ENCODE data around the gene ADGRA1. TPM values are rescaled to one million over a fixed set of nuclear protein-coding genes. Genes with fewer than 3 reads are reported as not detected.
"Not testable (repeated sequence)": the region's sequence is repeated elsewhere in the genome, so short reads cannot be mapped to it uniquely, and the experiment has no call there.

The ADGRA1 gene
- total and polyA plus RNA-seq, 4 donors, result 3.4 to 31.1 (median 16.1) TPM

DNA sequence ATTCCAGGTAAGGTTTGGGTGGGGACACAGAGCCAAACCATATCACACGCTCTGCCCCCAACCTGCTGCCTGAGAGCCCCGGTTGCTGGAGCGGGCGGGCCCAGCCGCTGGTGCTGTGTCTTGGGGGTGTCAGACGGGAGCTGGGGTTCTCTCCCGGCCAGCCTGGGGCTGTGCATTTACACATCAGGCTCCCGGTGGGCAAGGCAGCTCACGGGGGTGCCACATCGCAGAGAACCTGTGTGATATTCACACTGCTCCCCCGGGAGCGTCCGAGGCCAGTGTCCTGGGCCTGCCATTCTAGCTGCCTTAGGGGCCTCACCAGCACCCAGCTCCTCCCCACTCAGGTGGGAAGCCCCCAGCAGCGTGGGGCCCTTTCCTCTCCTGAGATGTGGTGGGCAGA lies 35.6 kb upstream of the ADGRA1 start:
- Histone ChIP-seq H3K4me1 (ENCODE audit: control insufficient read depth, insufficient read depth, low read length) (peaks cover 9% of the 10 kb centered on the region), H3K27me3 (ENCODE audit: control insufficient read depth, insufficient read depth, low read length) (no peaks in the 10 kb centered on the region)
- WGBS (ENCODE audit: insufficient coverage), result 80% methylated on average over 13 of the region's 14 CpGs

DNA sequence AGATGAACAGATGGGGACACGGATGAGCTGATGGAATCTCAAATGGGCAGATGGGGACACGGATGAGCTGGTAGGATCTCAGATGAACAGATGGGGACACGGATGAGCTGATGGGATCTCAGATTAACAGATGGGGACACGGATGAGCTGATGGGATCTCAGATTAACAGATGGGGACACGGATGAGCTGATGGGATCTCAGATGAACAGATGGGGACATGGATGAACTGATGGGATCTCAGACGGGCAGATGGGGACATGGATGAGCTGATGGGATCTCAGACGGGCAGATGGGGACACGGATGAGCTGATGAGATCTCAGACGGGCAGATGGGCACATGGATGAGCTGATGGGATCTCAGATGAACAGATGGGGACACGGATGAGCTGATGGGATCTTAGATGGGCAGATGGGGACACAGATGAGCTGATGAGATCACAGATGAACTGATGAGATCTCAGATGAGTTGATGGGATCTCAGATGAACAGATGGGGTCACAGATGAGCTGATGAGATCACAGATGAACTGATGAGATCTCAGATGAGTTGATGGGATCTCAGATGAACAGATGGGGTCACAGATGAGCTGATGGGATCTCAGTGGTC lies 34.1 kb upstream of the ADGRA1 start:
- H3K4me3 ChIP-seq (ENCODE audit: low read depth, low read length); DNase-seq (ENCODE audit: low read depth in 4 of 6, low spot score in 6 of 6); H3K4me1 ChIP-seq (ENCODE audit: control insufficient read depth, insufficient read depth, low read length); H3K9me3 ChIP-seq (ENCODE audit: control insufficient read depth, insufficient read depth, low read length); H3K27ac ChIP-seq (ENCODE audit: low read depth, low read length); H3K36me3 ChIP-seq (ENCODE audit: control insufficient read depth, insufficient read depth, low read length); H3K27me3 ChIP-seq (ENCODE audit: control insufficient read depth, insufficient read depth, low read length): not testable (repeated sequence)
- WGBS (ENCODE audit: insufficient coverage), result 88% methylated on average over 10 of the region's 10 CpGs

More for the DNA sequence above, 35.6 kb upstream of the ADGRA1 start:
- Histone ChIP-seq H3K9me3 (ENCODE audit: control insufficient read depth, insufficient read depth, low read length) (no peaks in the 10 kb centered on the region), H3K27ac (ENCODE audit: low read depth, low read length) (no peak overlapping the region), H3K4me3 (ENCODE audit: low read depth, low read length) (no peak overlapping the region), H3K36me3 (ENCODE audit: control insufficient read depth, insufficient read depth, low read length) (no peaks in the 10 kb centered on the region)
- no peak for DNase-seq (ENCODE audit: low read depth in 4 of 6, low spot score in 6 of 6)

DNA sequence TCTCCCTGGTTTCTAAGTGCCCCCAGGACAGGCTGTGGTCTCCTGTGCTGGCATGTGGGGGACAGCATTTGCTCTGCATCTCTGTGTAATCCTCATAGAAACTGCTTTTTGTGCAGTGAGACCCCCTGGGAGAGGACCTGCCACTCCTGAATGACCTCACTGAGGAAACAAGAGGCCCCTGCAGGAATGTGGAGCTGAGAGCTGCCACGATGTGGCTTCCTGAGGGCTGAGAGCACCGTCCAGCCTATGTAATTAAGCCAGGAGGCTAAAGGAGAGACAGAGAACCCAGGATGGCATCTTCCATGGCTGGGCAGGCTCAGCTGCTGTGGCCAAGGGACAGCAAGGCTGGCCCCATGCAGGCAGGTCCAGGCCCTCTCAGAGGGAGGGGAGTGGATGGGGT lies 32.3 kb upstream of the ADGRA1 start:
- Histone ChIP-seq H3K27me3 (ENCODE audit: control insufficient read depth, insufficient read depth, low read length) (no peaks in the 10 kb centered on the region), H3K36me3 (ENCODE audit: control insufficient read depth, insufficient read depth, low read length) (no peaks in the 10 kb centered on the region), H3K4me1 (ENCODE audit: control insufficient read depth, insufficient read depth, low read length) (no peaks in the 10 kb centered on the region), H3K9me3 (ENCODE audit: control insufficient read depth, insufficient read depth, low read length) (no peaks in the 10 kb centered on the region), H3K4me3 (ENCODE audit: low read depth, low read length) (no peak overlapping the region), H3K27ac (ENCODE audit: low read depth, low read length) (no peak overlapping the region)
- no peak for DNase-seq (ENCODE audit: low read depth in 4 of 6, low spot score in 6 of 6)
- 19% methylated on average over 2 of the region's 2 CpGs for WGBS (ENCODE audit: insufficient coverage)

DNA sequence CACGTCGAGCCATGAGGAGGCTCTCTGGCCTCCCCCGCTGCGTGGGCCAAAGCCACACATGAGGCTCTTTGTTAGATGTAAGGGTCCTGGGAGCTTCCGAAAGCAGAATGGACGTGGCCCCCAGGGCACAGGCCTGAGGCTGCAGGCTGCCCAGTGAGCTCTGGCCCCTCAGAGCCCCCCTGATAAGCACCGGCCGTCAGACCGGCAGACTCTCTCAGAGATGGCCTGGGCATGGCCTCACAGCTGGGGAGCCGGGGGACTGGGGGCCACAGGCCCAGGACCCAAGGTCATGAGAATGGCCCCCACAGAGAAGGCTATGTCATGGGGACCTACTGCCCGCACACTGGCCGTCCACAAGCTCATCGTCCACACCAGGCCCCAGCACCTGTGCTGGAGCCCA lies 31.7 kb upstream of the ADGRA1 start:
- no peak for DNase-seq (ENCODE audit: low read depth in 4 of 6, low spot score in 6 of 6)
- no peak overlapping the region for H3K4me3 ChIP-seq (ENCODE audit: low read depth, low read length)
- WGBS (ENCODE audit: insufficient coverage), result 90% methylated on average over 13 of the region's 13 CpGs
- no peaks in the 10 kb centered on the region for H3K27me3 ChIP-seq (ENCODE audit: control insufficient read depth, insufficient read depth, low read length)
- no peak overlapping the region for H3K27ac ChIP-seq (ENCODE audit: low read depth, low read length)
- H3K9me3 ChIP-seq (ENCODE audit: control insufficient read depth, insufficient read depth, low read length), result no peaks in the 10 kb centered on the region
- H3K4me1 ChIP-seq (ENCODE audit: control insufficient read depth, insufficient read depth, low read length), result no peaks in the 10 kb centered on the region
- H3K36me3 ChIP-seq (ENCODE audit: control insufficient read depth, insufficient read depth, low read length), result no peaks in the 10 kb centered on the region

DNA sequence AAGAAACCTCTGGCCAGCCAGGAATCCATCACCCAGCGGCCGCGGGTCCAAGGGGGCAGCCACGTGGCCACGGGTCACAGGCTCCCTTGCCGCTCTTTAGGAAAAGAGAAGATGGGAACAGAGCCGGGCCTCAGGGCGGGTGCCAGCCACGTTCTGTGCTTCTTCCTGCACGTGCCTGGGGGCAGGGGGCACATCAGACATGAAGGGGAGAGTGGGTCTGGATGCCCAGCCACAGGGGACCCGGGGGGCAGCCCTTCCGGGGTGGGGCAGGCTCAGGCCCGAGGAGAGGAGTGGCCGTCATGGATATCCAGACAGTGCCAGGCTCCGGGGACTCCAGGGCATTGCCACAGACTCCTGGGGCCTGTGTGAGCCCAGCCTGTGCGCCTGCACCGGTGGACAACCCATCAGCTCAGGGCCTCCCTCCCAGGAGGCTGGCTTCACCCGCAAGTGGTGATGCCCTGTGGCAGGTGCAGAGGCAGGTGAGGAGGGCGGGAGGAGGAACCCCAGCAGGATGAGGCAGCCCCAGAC lies 31.0 kb upstream of the ADGRA1 start:
- DNase-seq (ENCODE audit: low read depth in 4 of 6, low spot score in 6 of 6), result no peak
- WGBS (ENCODE audit: insufficient coverage), result 84% methylated on average over 19 of the region's 19 CpGs
- Histone ChIP-seq H3K36me3 (ENCODE audit: control insufficient read depth, insufficient read depth, low read length) (no peaks in the 10 kb centered on the region), H3K4me3 (ENCODE audit: low read depth, low read length) (no peak overlapping the region), H3K27ac (ENCODE audit: low read depth, low read length) (no peak overlapping the region), H3K27me3 (ENCODE audit: control insufficient read depth, insufficient read depth, low read length) (no peaks in the 10 kb centered on the region), H3K4me1 (ENCODE audit: control insufficient read depth, insufficient read depth, low read length) (no peaks in the 10 kb centered on the region), H3K9me3 (ENCODE audit: control insufficient read depth, insufficient read depth, low read length) (no peaks in the 10 kb centered on the region)

DNA sequence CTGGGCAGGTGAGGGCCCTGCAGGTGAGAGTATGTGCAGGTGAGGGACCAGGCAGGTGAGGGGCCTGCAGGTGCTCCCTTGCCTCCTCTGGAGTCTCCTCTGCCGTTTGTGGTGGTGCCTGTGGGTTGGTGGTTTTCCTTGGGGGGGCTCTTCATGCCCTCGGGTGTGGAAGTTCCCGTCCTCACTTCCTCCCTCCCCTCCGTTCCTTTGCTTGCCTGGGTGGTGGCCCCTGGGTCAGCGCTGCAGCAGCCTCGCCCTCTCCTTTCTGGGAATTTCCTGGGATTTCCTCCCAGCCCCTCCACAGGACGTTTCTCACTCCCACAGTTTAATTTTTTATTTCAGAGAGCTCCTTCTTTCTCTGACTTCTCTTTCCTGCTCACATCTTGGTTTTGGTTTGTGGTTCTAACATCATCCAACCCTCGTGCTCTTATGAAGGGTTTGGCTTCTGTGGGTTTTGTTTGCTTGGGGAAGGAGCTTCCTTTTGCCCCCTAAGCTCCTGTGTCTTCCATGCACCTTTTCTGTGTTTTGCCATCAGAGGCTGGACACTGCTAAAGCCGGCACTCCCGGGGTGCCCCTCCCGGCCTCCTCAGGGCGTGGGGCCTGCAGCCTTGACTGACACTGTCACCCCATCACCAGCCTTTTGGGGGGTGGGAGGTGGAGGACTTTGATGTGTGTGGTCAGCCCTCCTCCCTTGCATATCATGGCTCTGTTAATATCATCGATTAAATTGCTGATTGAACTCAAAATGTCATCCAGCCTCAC lies 29.2 kb upstream of the ADGRA1 start:
- H3K4me1 ChIP-seq (ENCODE audit: control insufficient read depth, insufficient read depth, low read length), result no peaks in the 10 kb centered on the region
- 46% methylated on average over 6 of the region's 13 CpGs for WGBS (ENCODE audit: insufficient coverage)
- H3K9me3 ChIP-seq (ENCODE audit: control insufficient read depth, insufficient read depth, low read length), result no peaks in the 10 kb centered on the region
- no peaks in the 10 kb centered on the region for H3K27me3 ChIP-seq (ENCODE audit: control insufficient read depth, insufficient read depth, low read length)
- DNase-seq (ENCODE audit: low read depth in 4 of 6, low spot score in 6 of 6), result no peak
- no peaks in the 10 kb centered on the region for H3K36me3 ChIP-seq (ENCODE audit: control insufficient read depth, insufficient read depth, low read length)
- no peak overlapping the region for H3K4me3 ChIP-seq (ENCODE audit: low read depth, low read length)
- H3K27ac ChIP-seq (ENCODE audit: low read depth, low read length), result no peak overlapping the region

DNA sequence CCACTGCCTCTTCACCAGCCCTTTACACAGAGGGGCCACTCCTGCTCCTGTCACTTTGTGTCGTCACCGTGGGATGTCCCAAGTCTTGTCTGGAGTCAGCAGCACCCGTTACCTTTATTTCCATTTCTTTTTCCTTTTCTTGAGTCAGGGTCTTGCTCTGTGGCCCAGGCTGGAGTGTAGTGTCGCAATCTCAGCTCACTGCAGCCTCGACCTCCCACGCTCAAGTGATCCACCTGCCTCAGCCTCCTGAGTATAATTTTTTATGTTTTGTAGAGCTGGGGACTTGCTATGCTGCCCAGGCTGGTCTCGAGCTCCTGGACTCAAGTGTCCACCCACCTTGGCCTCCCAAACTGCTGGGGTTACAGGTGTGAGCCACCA lies 28.6 kb upstream of the ADGRA1 start:
- Histone ChIP-seq H3K4me3 (ENCODE audit: low read depth, low read length) (no peak overlapping the region), H3K27ac (ENCODE audit: low read depth, low read length) (no peak overlapping the region), H3K27me3 (ENCODE audit: control insufficient read depth, insufficient read depth, low read length) (no peaks in the 10 kb centered on the region), H3K36me3 (ENCODE audit: control insufficient read depth, insufficient read depth, low read length) (no peaks in the 10 kb centered on the region), H3K9me3 (ENCODE audit: control insufficient read depth, insufficient read depth, low read length) (no peaks in the 10 kb centered on the region), H3K4me1 (ENCODE audit: control insufficient read depth, insufficient read depth, low read length) (no peaks in the 10 kb centered on the region)
- WGBS (ENCODE audit: insufficient coverage), result 98% methylated on average over 6 of the region's 7 CpGs
- DNase-seq (ENCODE audit: low read depth in 4 of 6, low spot score in 6 of 6), result no peak

DNA sequence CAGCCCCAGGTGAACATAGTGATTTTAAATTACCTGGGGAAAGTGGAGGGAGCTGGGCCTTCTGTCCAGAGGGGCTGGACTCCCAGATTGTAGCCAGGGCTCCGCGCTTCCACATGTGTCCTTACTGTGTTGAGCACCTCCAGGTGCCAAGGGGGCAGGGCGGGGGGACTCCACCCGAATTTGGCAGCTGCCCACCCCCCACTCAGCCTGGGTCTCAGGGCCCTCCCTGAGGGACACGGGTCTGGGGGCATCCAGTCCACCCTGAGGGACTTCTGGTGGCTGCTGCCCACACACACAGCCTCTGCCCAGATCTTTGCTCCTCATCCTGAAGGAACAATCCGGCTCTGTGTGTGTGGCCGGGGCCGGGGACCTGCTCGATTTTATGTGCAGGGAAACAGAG lies 28.2 kb upstream of the ADGRA1 start:
- 79% methylated on average over 9 of the region's 9 CpGs for WGBS (ENCODE audit: insufficient coverage)
- Histone ChIP-seq H3K4me3 (ENCODE audit: low read depth, low read length) (no peak overlapping the region), H3K36me3 (ENCODE audit: control insufficient read depth, insufficient read depth, low read length) (no peaks in the 10 kb centered on the region), H3K27me3 (ENCODE audit: control insufficient read depth, insufficient read depth, low read length) (no peaks in the 10 kb centered on the region), H3K27ac (ENCODE audit: low read depth, low read length) (no peak overlapping the region), H3K4me1 (ENCODE audit: control insufficient read depth, insufficient read depth, low read length) (no peaks in the 10 kb centered on the region), H3K9me3 (ENCODE audit: control insufficient read depth, insufficient read depth, low read length) (no peaks in the 10 kb centered on the region)
- DNase-seq (ENCODE audit: low read depth in 4 of 6, low spot score in 6 of 6), result no peak

DNA sequence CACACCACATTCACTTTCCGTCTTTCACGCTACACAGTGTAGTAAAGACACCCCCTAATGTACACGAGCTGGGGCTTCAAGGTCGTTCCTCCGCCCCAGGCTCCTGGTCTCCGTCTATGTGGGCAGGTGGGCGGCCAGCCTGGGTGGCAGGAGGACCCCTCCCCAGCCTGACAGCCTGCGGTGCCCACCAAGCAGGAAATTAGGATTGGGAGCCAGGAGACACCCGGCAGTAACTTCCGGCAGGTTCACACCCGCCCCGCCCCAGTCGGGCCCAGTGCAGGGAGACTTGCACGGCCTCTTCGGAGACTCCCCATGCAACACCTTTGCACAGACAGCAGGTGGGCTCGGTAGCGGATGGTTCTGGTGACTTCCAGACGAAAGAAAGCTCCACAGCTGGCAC lies 27.7 kb upstream of the ADGRA1 start:
- H3K27ac ChIP-seq (ENCODE audit: low read depth, low read length), result no peak overlapping the region
- WGBS (ENCODE audit: insufficient coverage), result 88% methylated on average over 18 of the region's 18 CpGs
- H3K9me3 ChIP-seq (ENCODE audit: control insufficient read depth, insufficient read depth, low read length), result no peaks in the 10 kb centered on the region
- H3K27me3 ChIP-seq (ENCODE audit: control insufficient read depth, insufficient read depth, low read length), result no peaks in the 10 kb centered on the region
- H3K36me3 ChIP-seq (ENCODE audit: control insufficient read depth, insufficient read depth, low read length), result no peaks in the 10 kb centered on the region
- DNase-seq (ENCODE audit: low read depth in 4 of 6, low spot score in 6 of 6), result no peak
- no peaks in the 10 kb centered on the region for H3K4me1 ChIP-seq (ENCODE audit: control insufficient read depth, insufficient read depth, low read length)
- no peak overlapping the region for H3K4me3 ChIP-seq (ENCODE audit: low read depth, low read length)

DNA sequence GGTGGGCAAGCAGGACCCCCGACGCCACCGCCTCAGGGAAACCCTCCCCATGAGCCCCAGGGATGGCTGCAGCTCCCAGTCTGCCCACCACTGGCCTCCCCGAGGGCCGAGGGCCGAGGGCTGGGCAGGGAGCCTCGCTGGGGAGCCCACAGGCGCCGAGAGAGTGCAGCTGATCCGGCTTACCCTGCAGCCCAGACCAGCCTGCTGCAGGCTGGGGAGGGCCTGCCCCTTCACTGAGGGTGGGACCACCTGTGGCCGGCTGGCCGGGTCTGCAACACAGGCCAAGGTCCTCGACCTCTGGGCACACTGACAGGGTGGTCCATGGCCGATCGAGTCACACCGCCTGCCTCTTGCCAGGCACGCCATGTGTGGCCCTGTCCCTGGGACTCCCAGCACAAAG lies 27.3 kb upstream of the ADGRA1 start:
- Histone ChIP-seq H3K4me3 (ENCODE audit: low read depth, low read length) (no peak overlapping the region), H3K36me3 (ENCODE audit: control insufficient read depth, insufficient read depth, low read length) (no peaks in the 10 kb centered on the region), H3K9me3 (ENCODE audit: control insufficient read depth, insufficient read depth, low read length) (no peaks in the 10 kb centered on the region), H3K27me3 (ENCODE audit: control insufficient read depth, insufficient read depth, low read length) (no peaks in the 10 kb centered on the region), H3K27ac (ENCODE audit: low read depth, low read length) (no peak overlapping the region), H3K4me1 (ENCODE audit: control insufficient read depth, insufficient read depth, low read length) (no peaks in the 10 kb centered on the region)
- WGBS (ENCODE audit: insufficient coverage), result 81% methylated on average over 17 of the region's 17 CpGs
- DNase-seq (ENCODE audit: low read depth in 4 of 6, low spot score in 6 of 6), result no peak

All from spinal cord (tissue), 10 donors.